A549 treated with GW870086 at 1 μM for 4 hours (cell line): ENCODE measurements around the gene IAPP. TPM values are rescaled to one million over a fixed set of nuclear protein-coding genes. Genes with fewer than 3 reads are reported as not detected.

Experiments
- total RNA-seq: library from RNA; stranded (reverse); fragments of 200-300 nt; extraction: Qiagen RNA extraction; gene quantifications from 5 replicates; pipeline ENCODE4 v1.2.3, GENCODE V29; 2022; ENCODE audit warnings: low read depth

Gene IAPP
- total RNA-seq: not detected in 5 replicates

DNA sequence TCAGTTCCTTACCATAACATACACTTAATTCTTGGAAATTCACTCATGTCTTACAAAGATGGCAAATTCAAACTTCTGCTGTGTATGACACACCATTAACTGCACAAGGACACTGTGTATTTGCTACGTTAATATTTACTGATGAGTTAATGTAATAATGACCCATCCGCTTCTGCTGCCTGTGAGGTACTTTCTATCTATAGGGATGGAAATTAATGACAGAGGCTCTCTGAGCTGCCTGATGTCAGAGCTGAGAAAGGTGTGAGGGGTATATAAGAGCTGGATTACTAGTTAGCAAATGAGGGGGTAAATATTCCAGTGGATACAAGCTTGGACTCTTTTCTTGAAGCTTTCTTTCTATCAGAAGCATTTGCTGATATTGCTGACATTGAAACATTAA, at the start of gene IAPP:
Gene IAPP (plus strand): TSS at position 301 of the 400 bp plus-strand sequence. CDS start 450 bp downstream, outside the sequence.

DNA sequence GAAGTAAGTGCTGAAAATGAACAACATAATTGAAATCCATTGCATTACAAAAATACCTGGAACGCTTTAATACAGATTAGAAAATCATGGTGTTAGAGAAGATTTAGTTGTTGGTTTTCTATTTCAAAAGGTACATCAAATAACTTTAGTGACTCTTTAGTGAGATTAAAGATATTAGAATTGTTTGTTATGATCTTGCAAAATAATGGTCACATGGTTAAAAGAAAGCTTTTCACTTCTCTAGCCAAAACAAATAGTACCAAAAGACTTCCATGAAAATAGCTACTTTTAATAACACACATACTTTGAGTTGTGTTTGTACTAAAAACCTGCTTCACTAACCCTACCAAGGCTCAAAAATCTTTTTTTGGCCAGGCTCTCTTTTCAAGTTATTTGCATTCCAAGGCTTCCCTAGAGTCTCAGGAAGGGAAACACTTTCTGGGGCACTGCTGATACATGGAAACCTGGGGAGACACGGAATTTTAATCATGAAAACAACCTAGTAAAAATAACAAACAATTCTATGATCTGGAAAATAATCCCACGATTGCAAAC, 37.9 kb upstream of the IAPP start, which contains the start of gene SLCO1A2:
Gene SLCO1A2 (minus strand): TSS at position 147 of the 555 bp plus-strand sequence. CDS start 270 bp downstream, outside the sequence.

Other genes with a start within 250 kb of the IAPP start
- 0.19 to 0.46 TPM (median 0.29 TPM) in 5 replicates for gene SLCO1B1, start 241.7 kb upstream of the IAPP start, total RNA-seq
- 0.29 TPM in 1 of 5 replicates, not detected in the others for gene SLCO1A2, start 38.0 kb upstream of the IAPP start, total RNA-seq
- 6.1 to 8.4 TPM (median 8.0 TPM) in 5 replicates for gene PYROXD1, start 64.8 kb downstream of the IAPP start, total RNA-seq
- gene RECQL, start 128.7 kb downstream of the IAPP start, total RNA-seq: 47.9 to 80.9 TPM (median 65.3 TPM) in 5 replicates
- gene GOLT1B, start 128.9 kb downstream of the IAPP start, total RNA-seq: 74.6 to 101 TPM (median 92.4 TPM) in 5 replicates
- 3.4 to 4.4 TPM (median 3.7 TPM) in 5 replicates for gene SPX, start 153.4 kb downstream of the IAPP start, total RNA-seq
- not detected in 5 replicates for gene GYS2, start 231.9 kb downstream of the IAPP start, total RNA-seq